ENCODE data around the gene IRX6.

IRX6 gene

DNA sequence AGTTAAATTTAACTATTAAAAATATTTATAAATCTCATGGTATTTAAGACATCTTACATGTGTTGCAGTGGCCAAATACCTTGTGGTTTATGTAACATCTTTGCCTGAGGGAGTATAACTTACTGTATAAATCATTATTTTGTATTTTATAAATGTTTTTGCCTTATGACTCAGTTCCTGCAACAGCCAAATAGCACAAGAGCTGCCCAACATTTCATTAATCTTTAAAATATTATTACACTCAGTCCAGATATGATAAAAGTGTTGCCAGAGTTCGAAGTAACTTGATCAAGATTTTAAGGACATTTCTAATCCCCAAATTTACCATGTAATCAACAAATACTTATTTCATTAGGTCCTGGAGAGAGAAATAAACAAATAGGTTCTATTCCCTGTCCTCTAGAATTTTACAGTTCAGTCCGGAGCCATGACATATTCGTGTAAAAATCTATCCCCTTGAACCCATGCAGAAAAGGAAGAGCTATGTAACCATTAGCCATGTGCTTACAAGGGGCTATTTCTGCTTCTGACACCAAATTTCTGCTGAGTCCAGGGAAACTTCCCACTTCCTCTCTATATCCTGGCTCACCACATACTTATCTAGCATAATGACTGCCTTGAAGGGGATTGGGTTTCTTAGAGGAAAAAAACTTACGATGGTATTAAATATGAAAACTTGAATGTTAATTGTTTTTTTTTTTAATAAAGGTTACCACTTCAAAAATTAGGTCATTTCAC, 44.0 kb downstream of the IRX6 start:
- DNase-seq (ENCODE audit: low spot score) = no peak

DNA sequence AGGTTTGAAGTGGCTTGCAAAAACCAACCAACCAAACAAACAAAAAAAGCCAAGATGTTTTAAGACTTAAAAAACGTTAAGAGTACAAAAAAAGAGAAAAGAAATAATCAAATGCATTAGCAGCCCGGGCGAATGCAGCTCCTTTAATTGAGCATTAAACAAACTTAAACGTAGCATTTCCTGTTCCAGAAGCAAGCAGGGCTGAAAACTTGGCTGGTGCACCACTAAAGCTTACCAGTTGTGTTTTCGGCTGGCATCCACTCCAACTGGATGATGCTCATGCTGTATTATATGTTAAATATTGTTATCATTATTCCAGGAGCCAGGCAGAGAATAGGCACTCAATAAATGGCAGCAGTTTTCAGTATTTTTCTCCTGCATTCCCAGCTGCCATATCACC, 45.1 kb downstream of the IRX6 start:
- DNase-seq (ENCODE audit: low spot score) = no peak

DNA sequence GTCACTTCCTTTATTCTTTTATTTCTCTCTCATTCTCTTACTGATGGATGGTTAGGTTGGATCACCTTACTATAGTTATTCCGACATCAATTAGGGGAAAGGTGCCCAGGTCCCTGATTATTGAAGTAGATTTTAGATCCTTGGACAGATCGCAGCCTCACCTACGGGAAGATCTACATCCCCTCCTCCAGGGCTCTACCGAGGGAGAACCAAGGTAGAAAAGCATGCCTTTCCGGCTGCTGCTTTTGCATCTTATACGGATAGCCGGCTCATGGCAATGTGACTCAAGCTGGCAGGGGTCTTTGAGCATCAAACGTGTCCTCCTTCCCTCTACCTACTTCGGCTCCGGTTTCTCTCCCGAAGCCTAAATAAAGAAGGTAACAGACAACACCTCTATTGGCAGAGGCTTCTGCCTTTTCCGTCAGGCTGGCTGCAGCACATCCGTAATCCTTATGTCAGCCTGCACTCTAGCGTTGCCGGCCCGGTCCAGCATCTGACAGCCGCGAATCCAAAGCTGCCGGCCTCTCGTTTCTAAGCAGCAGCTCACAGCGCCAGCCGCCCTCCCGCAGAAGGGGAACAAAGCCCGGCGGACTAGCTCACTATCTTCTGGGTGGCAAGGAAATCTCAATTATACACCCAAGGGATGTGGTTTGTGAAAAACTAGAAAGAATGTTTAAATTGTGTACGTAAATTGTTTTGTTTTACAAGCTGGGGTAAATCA, 46.9 kb downstream of the IRX6 start:
- DNase-seq (ENCODE audit: low spot score) = no peak

DNA sequence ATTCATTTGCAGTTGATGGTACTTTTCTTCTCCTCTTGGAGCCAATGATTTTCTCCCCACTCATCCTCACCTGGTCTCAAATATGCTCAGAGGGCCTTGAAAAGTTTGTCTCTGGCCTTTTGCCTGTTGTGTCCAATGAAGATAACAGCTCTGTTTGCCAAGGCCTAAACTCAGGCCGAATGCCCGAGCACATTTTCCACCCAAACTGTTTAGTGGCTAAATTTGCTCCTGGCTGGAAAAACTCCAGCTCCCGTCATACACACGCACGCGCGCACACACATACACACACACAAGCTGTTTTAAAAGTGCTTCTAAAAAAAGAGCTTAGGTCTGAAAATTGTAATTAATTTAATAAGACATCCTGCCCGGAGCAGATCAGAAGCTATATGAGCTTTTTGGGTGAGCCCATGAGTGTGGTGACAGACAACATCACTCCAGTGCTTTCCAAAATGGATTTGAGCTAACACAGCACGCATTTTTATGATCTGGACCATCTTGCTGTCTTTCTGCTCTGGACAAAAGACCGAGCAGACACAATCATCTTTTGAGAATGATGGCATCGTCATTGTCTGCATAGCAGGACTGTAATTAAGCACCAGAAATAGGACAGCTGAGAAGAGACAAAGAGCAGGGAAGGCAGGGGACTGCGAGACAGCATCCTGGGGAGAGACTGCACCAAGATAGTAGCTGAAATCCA, 48.9 kb downstream of the IRX6 start:
- no peak for DNase-seq (ENCODE audit: low spot score)

DNA sequence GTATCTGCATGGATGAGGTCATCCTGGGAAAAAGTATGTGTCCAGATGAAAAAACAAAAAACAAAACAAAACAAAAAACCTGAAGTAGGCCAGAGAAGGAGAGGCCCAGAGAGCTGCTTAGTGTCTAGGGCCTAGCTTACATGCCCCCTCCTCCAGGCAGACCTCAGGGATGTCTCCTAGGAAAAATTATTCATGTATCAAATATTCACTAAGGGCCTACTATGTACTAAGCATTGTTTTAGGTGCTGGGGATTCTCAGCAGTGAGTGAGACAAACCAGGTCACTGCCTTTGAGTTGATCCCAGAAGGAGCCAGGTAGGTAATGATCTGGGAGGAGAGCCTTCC, 49.5 kb downstream of the IRX6 start:
- DNase-seq (ENCODE audit: low spot score) = no peak

DNA sequence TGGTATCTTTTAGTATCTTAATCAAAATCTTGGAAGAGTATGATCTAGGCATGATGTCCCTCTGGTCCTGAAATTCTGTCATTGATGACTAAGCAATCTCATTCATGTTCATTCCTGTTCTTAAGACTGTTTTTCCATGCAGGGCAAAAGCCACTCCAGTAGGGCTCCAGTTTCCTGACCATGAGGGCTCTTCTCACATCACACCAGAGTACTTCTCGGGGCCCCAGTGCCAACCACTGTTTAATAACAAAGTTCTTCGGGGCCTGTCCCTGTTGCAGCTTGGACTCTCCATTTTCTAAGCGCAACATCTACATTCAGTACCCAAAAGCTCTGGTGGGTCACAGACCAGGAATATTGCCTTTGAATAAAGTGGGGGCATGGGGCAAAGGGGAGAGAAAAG, 52.0 kb downstream of the IRX6 start:
- no peak for DNase-seq (ENCODE audit: low spot score)

DNA sequence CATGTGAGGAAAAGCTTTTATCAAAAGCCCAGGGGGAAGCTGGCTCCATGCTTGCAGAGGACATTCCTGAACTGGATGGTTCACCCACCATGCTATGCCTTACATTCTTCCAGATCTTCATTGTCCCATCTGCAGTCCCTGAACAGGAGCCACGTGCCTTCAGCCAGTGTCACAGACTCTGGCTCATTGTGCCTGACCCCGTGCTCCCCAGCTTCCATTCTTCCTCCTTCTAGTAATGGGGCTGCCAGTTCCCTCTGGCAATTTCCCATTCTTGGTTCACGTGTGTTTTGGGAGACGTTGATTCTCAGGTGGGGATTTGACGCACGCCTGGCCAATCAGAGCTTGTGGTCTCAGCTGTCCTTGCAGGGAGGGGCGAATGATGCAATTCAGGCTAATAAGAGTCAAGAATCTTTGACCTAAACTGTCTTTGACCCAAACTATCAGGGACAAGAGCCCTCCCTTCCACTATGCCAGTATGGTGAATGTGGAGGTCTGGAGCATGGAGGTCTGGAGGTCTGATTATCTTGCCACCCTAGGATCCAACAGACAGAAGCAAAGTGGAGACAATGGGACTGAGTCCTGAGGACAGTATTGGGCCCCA, 52.7 kb downstream of the IRX6 start:
- no peak for DNase-seq (ENCODE audit: low spot score)

DNA sequence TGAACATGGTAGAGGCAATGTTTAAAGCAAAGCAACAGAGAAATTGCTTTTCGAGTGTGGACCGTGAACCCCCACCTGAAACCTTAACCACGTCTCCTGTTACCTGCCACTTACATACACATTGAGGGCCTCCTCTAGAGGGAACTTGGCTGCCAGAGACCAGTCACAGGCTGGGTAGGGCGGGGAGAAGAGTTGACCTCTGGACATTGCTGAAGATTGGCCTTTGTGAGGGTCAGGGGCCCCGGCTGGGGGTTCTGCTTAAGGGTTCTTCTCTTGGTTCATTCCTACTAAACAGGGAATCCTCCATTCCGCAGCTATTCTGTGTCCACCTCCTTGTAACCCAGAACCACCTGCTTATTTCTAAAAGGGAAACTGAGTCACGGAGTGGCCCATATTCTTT, 53.8 kb downstream of the IRX6 start:
- no peak for DNase-seq (ENCODE audit: low spot score)

DNA sequence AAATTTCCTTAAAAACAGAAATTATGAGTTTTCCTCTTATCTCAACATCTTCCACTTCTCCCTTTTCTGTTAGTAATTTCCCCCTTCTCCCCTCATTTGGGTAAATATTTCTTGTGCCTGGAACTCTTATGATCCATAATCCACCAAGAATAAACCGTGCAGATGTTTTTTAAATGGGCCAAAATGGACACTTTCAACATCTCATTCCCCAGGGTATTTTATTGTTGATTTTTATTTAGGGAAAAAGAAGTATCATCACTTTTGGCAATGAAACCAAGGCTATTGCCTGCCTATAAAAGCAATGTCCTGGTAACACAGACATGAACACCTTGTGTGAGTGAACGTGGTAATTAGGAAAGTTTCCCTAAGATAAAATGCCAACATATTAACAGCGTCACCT, 54.6 kb downstream of the IRX6 start:
- DNase-seq (ENCODE audit: low spot score) = no peak

DNA sequence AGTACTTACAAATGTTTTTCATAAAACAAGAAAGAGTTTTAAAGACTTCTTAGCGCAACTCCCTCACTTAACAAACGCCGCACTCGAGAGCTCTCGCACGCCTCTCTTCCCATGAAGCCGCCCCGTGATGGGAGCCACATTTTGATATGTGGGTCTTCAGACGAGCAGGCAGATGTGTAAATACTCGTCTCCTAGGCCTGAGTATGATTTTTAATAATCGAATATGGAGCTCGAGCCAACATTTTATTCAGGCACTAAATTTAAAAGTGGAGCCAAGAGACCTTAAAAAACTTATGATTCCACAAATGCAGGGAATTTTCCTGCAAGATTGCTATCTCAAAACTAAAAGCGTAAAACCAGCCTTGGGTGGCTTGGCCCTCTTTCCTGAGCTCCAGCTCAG, 55.4 kb downstream of the IRX6 start:
- DNase-seq (ENCODE audit: low spot score) = no peak

DNA sequence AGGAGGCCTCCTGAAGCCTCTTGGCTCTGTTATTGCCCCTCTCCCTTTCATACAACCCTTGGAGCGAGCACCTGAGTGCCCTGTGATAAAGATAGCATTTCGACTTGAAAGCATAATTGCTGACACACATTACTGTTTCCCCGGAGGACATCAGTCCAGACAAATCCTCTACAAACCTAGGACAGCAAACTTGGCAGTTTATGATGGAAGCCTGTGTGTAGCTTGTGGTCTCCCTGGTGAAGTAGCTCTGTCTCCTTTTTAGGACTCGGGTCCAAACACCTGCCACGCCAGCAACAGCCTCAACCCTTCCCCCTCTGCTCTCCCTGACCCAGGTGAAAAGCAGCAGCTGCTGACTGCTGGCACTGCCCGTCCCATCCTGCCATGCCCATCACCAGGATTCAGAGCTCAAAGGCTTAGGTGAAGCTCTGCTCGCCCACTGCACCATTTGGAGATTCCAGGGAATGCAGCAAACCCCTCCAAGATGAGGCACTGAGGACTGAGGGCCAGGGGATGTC, 55.9 kb downstream of the IRX6 start:
- no peak for DNase-seq (ENCODE audit: low spot score)

Data from RKO (cell line).